ENCODE data around the gene MPHOSPH6.

DNA sequence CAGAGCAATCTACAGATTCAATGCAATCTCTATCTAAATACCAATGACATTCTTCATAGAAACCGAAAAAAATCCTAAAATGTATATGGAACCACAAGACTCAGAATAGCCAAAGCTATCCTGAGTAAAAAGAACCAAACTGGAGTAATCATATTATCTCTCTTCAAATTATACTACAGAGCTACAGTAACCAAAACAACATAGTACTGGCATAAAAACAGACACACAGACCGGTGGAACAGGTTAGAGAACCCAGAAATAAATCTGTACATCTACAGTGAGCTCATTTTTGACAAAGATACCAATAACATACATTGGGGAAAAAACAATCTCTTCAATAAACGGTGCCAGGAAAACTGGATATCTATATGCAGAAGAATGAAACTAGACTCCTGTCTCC, 45.4 kb downstream of the MPHOSPH6 start:
- TF ChIP-seq POLR2A (IDR thresholded peaks at IDR 0.05), result no peak
- TF ChIP-seq, protein P1, sequence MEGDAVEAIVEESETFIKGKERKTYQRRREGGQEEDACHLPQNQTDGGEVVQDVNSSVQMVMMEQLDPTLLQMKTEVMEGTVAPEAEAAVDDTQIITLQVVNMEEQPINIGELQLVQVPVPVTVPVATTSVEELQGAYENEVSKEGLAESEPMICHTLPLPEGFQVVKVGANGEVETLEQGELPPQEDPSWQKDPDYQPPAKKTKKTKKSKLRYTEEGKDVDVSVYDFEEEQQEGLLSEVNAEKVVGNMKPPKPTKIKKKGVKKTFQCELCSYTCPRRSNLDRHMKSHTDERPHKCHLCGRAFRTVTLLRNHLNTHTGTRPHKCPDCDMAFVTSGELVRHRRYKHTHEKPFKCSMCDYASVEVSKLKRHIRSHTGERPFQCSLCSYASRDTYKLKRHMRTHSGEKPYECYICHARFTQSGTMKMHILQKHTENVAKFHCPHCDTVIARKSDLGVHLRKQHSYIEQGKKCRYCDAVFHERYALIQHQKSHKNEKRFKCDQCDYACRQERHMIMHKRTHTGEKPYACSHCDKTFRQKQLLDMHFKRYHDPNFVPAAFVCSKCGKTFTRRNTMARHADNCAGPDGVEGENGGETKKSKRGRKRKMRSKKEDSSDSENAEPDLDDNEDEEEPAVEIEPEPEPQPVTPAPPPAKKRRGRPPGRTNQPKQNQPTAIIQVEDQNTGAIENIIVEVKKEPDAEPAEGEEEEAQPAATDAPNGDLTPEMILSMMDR (IDR thresholded peaks at IDR 0.05), result no peak
